GM12892 (cell line): ENCODE results near the gene RGS9BP.

Experiments used
- POLR2A ChIP-seq: IDR thresholded peaks from 2 replicates; pipeline ENCODE4 v1.6.1; 2011; ENCODE audit warnings: low read depth, low read length, control low read depth
- TAF1 ChIP-seq: IDR thresholded peaks from 2 replicates; pipeline ENCODE4 v1.6.1; 2011; ENCODE audit warnings: low read depth, mild to moderate bottlenecking, control low read depth, low read length, borderline replicate concordance

DNA sequence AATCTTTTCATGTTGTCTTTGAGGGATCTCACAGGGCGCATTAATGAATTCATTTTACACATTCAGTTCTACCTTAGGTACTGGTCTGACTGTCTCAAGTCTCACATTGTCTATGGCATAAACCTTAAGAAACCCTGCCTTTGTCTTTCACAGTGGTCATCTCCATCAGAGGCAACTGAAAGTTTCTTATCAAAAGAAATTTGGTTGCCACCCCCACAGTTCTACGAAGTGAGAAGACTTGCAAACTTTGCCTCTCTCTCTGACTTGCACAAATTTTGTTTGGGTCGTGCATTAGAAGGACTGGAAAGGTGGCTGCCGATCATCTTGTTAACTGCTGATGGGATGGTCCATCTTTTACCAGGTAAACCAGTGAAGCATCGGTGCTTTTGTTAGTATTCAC lies 33.4 kb downstream of the RGS9BP start:
- TF ChIP-seq POLR2A (no peak), TAF1 (no peak)
